PC-9 (cell line): ENCODE measurements around the gene ITPKB. TPM values are rescaled to one million over a fixed set of nuclear protein-coding genes. Genes with fewer than 3 reads are reported as not detected.

Experiments
- BruUV-seq: library from RNA; stranded (reverse); fragments of 400-500 nt; replicated peaks from 2 replicates; lab custom pipeline; 2021; lab: Mats Ljungman, UMichigan
- CTCF ChIA-PET: fragments of 300-600 bp; sonication (Branson Sonifier 250); formaldehyde crosslinking; loops from one replicate; lab custom pipeline; 2022; ENCODE audit warnings: antibody characterized with exemption; lab: Charles Lee
- POLR2A ChIA-PET: fragments of 300-600 bp; sonication (Branson Sonifier 250); formaldehyde crosslinking; loops from one replicate; lab custom pipeline; 2022; ENCODE audit warnings: antibody characterized with exemption; ENCODE audit not compliant: unreplicated experiment; lab: Charles Lee
- DNase-seq, 2 experiments: peaks; one replicate each; pipeline versions ENCODE4 v3.0.0 to v3.0.0-alpha.2; 2015 to 2022; ENCODE audit warnings: mixed read lengths in 1 of 2
- H2AFZ ChIP-seq: fragments of 200-600 bp; sonication (generic); 2 replicates; pipeline ENCODE4 v1.8.1; 2017; ENCODE audit warnings: antibody characterized with exemption
- H3F3A ChIP-seq: fragments of 200-600 bp; sonication (generic); 2 replicates; pipeline ENCODE4 v1.8.1; 2017; ENCODE audit warnings: antibody characterized with exemption, mild to moderate bottlenecking, low read depth; ENCODE audit not compliant: insufficient read depth
- H3K27ac ChIP-seq: fragments of 200-600 bp; sonication (generic); 2 replicates; pipeline ENCODE4 v1.6.1; 2016; ENCODE audit warnings: mixed run types
- H3K27me3 ChIP-seq: fragments of 200-600 bp; sonication (generic); 2 replicates; pipeline ENCODE4 v1.6.1; 2016; ENCODE audit warnings: low read depth, mixed run types; ENCODE audit not compliant: insufficient read depth
- H3K36me3 ChIP-seq: fragments of 200-600 bp; sonication (generic); 2 replicates; pipeline ENCODE4 v1.6.1; 2016; ENCODE audit warnings: low read depth, mixed run types
- H3K4me1 ChIP-seq: fragments of 200-600 bp; sonication (generic); replicated peaks from 2 replicates; pipeline ENCODE4 v1.6.1; 2016; ENCODE audit warnings: mixed run types; ENCODE audit not compliant: insufficient read depth
- H3K4me2 ChIP-seq: fragments of 200-600 bp; sonication (generic); 2 replicates; pipeline ENCODE4 v1.6.1; 2017; ENCODE audit warnings: mixed run types
- H3K4me3 ChIP-seq: fragments of 200-600 bp; sonication (generic); 2 replicates; pipeline ENCODE4 v1.6.1; 2016; ENCODE audit warnings: mixed run types
- H3K79me2 ChIP-seq: fragments of 200-600 bp; sonication (generic); 2 replicates; pipeline ENCODE4 v1.6.1; 2017; ENCODE audit warnings: low read depth, mixed run types
- H3K9me2 ChIP-seq: fragments of 200-600 bp; sonication (generic); 2 replicates; pipeline ENCODE4 v1.8.1; 2017; ENCODE audit warnings: mild to moderate bottlenecking; ENCODE audit not compliant: insufficient read depth
- H3K9me3 ChIP-seq: fragments of 200-600 bp; sonication (generic); 2 replicates; pipeline ENCODE4 v1.8.1; 2016; ENCODE audit warnings: low read depth; ENCODE audit not compliant: insufficient read depth
- H4K20me1 ChIP-seq: fragments of 200-600 bp; sonication (generic); 2 replicates; pipeline ENCODE4 v1.8.1; 2017; ENCODE audit not compliant: insufficient read depth
- EZH2 ChIP-seq: fragments of 200-600 bp; sonication (generic); IDR thresholded peaks from 2 replicates; pipeline ENCODE4 v1.8.0; 2017; ENCODE audit warnings: antibody characterized with exemption, low read depth
- intact Hi-C: fragments of 100-400 bp; cut with micrococcal nuclease; formaldehyde crosslinking; loops from one replicate; pipeline ENCODE4 v1.10.0; 2022; ENCODE audit not compliant: unreplicated experiment
- total RNA-seq: library from RNA; stranded (reverse); gene quantifications from 2 replicates; pipeline ENCODE4 v1.2.3, GENCODE V29; 2021
- TF ChIP-seq, protein P1 (sequence below): fragments of 200-600 bp; sonication (generic); conservative IDR thresholded peaks from 2 replicates; pipeline ENCODE4 v1.6.1; 2017; ENCODE audit warnings: mixed run types, antibody characterized with exemption, mild to moderate bottlenecking, moderate library complexity

Gene ITPKB
- total RNA-seq, 1 experiment from 2014 or later = 13.4 TPM

DNA sequence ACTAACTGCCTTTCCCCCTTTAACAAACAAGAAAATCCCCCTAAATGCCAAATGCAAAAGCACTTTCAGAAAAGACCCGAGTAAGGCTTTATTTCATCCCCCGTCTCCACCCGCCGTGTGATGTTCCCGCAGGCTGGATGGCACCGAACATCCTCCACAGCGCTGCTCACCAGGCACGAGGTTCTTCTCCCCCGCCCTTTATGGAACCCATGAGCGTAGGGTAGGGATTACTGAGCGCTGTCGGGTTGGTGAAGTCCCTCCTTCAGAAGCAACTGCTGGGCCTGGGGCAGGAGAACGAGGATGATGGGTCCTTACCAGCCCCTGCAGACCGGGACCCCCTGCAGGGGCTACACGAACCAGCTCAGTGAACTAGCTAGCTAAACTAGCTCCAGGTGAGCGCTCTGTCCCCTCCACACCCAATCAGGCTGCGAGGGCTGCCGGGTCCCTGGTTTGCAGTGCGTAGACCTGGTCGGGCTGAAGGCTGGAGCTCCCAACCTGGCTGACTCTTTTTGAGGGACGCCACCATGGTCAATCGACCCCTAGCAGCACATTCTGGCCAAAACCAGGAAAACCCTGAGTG lies 80.4 kb downstream of the ITPKB start:
- BruUV-seq = no TSS peak
- ChIA-PET POLR2A (no interaction called here), CTCF (no interaction called here)
- no peak for DNase-seq
- intact Hi-C loops = no loop called here
- H3K4me2 ChIP-seq = no peak overlapping the region
- no peaks in the 10 kb centered on the region for H3K36me3 ChIP-seq
- H3K27me3 ChIP-seq = no peaks in the 10 kb centered on the region
- no peaks in the 10 kb centered on the region for H3K9me3 ChIP-seq
- H2AFZ ChIP-seq = no peak overlapping the region
- H3K4me1 ChIP-seq = peaks cover 21% of the 10 kb centered on the region
- H3K79me2 ChIP-seq = peaks cover 19% of the 10 kb centered on the region; the same call in 1 of the 2 replicates
- no peak for TF ChIP-seq EZH2
- TF ChIP-seq, protein P1, sequence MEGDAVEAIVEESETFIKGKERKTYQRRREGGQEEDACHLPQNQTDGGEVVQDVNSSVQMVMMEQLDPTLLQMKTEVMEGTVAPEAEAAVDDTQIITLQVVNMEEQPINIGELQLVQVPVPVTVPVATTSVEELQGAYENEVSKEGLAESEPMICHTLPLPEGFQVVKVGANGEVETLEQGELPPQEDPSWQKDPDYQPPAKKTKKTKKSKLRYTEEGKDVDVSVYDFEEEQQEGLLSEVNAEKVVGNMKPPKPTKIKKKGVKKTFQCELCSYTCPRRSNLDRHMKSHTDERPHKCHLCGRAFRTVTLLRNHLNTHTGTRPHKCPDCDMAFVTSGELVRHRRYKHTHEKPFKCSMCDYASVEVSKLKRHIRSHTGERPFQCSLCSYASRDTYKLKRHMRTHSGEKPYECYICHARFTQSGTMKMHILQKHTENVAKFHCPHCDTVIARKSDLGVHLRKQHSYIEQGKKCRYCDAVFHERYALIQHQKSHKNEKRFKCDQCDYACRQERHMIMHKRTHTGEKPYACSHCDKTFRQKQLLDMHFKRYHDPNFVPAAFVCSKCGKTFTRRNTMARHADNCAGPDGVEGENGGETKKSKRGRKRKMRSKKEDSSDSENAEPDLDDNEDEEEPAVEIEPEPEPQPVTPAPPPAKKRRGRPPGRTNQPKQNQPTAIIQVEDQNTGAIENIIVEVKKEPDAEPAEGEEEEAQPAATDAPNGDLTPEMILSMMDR = no peak
- no peak overlapping the region for H3K27ac ChIP-seq
- no peaks in the 10 kb centered on the region for H4K20me1 ChIP-seq
- no peak overlapping the region for H3K4me3 ChIP-seq
- H3F3A ChIP-seq = peaks cover 26% of the 10 kb centered on the region
- no peaks in the 10 kb centered on the region for H3K9me2 ChIP-seq

DNA sequence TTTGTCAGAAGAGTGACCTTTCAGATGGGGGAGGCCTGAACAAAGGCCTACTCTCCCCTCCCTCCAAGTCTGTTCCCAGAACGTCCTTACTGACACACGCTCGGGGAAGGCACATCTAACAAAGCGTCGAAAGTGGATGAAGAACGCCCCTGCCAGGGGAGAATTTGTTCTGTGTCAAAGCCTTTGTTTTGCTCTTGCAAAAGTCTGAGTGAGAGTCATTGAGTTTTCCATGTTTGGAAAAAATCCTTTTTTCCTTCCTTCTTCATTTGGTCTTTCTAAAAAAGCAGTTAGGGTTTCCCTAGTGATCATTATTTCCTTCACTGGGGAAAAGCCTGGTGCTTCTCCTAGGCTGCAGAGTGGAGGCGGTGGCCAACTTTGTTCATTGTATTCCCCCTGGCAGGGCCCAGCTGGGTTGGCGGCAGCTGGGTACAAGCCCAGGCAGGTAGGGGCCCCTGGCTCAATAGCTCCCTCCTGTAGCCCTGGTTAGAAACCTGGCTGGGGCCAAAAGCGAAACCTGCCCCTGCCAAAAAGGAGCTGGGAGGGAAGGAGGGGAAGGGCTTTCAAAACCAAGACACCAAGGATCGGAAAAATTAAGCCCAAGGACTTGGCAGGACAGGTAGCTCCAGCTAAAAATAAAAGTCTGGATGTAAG lies 81.1 kb downstream of the ITPKB start:
- intact Hi-C loops = no loop called here
- no peak for DNase-seq
- BruUV-seq = no TSS peak
- no peak overlapping the region for H3K4me2 ChIP-seq
- H3K9me2 ChIP-seq = no peaks in the 10 kb centered on the region
- H3K9me3 ChIP-seq = no peaks in the 10 kb centered on the region
- no peak overlapping the region for H3K27ac ChIP-seq
- H2AFZ ChIP-seq = no peak overlapping the region
- peaks cover 19% of the 10 kb centered on the region; the same call in 1 of the 2 replicates for H3K79me2 ChIP-seq
- H3K27me3 ChIP-seq = no peaks in the 10 kb centered on the region
- no peak overlapping the region for H3K4me3 ChIP-seq
- no peaks in the 10 kb centered on the region for H3K36me3 ChIP-seq
- peaks cover 15% of the 10 kb centered on the region for H3K4me1 ChIP-seq
- no peaks in the 10 kb centered on the region for H4K20me1 ChIP-seq
- POLR2A ChIA-PET = no interaction called here
- peaks cover 20% of the 10 kb centered on the region for H3F3A ChIP-seq
- CTCF ChIA-PET = no interaction called here
- no peak for TF ChIP-seq EZH2
- TF ChIP-seq, protein P1 = no peak

DNA sequence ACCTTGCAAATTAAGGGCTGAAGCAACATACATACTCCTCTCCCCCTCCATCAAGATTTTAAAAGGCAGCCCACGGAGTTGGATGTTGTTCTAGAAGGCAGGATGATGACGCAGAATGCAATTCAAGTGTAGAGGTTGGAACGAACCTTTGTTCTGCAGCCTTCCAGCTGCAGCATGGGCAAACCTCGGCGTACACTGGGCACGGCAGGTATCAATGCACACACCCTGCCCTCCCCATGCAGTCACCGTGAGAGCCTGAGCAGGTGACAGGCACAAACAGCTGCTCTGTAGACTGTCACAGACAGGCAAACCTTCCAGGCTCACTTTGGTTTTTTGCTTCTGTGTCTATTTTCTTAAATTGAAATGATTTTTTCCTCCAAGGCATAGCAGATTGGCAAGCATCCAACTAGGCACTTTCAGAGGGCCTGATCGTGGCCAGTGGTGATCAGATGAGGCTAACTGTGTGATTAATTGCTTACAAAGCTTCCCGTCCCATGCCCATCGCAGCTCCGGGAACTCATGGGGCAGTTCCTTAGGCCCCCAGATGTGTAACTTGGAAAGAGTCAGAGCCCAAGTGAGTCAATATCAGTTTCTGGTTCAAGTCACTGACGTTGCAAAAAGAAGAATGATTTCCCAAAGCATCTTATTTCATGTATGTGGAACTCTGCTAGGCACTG lies 82.3 kb downstream of the ITPKB start:
- Histone ChIP-seq H3K9me3 (no peaks in the 10 kb centered on the region), H3K27me3 (no peaks in the 10 kb centered on the region), H3K4me3 (no peak overlapping the region), H3F3A (peaks cover 7% of the 10 kb centered on the region; the same call in 1 of the 2 replicates), H3K79me2 (peaks cover 18% of the 10 kb centered on the region; the same call in 1 of the 2 replicates), H2AFZ (no peak overlapping the region), H3K4me2 (no peak overlapping the region), H4K20me1 (no peaks in the 10 kb centered on the region), H3K4me1 (peaks cover 2% of the 10 kb centered on the region), H3K27ac (no peak overlapping the region), H3K9me2 (no peaks in the 10 kb centered on the region), H3K36me3 (no peaks in the 10 kb centered on the region)
- TF ChIP-seq EZH2 = no peak
- TF ChIP-seq, protein P1 = no peak
- POLR2A ChIA-PET = no interaction called here
- no TSS peak for BruUV-seq
- DNase-seq = no peak
- CTCF ChIA-PET = no interaction called here
- intact Hi-C loops = no loop called here
